Measurements from ENCODE around the gene CFAP65.

Gene CFAP65

GRCh38 chr2:219003267-219003634 is 38.1 kb downstream of the CFAP65 start:
- Histone ChIP-seq H3K4me1 (ENCODE audit: control insufficient read depth, insufficient read depth, low read length, poor library complexity, severe bottlenecking) (peaks cover 14% of the 10 kb centered on the region), H3K4me3 (ENCODE audit: extremely low read depth, insufficient read depth, low read length, poor library complexity, severe bottlenecking) (peak overlapping the region; percentile 16), H3K36me3 (ENCODE audit: control insufficient read depth, insufficient read depth, low read length) (no peaks in the 10 kb centered on the region), H3K9me3 (ENCODE audit: control insufficient read depth, low read length) (no peaks in the 10 kb centered on the region), H3K27ac (ENCODE audit: low read depth, low read length, severe bottlenecking) (no peak overlapping the region)
- 12 to 48% methylated on average over 2 to 18 of the region's 20 CpGs for WGBS, 2 experiments (ENCODE audit: insufficient coverage in 2 of 2)

- Histone ChIP-seq H3K4me1 (ENCODE audit: control insufficient read depth, insufficient read depth, low read length, poor library complexity, severe bottlenecking) (peaks cover 14% of the 10 kb centered on the region), H3K36me3 (ENCODE audit: control insufficient read depth, insufficient read depth, low read length) (no peaks in the 10 kb centered on the region), H3K27ac (ENCODE audit: low read depth, low read length, severe bottlenecking) (no peak overlapping the region), H3K4me3 (ENCODE audit: extremely low read depth, insufficient read depth, low read length, poor library complexity, severe bottlenecking) (peak overlapping the region; percentile 16), H3K9me3 (ENCODE audit: control insufficient read depth, low read length) (no peaks in the 10 kb centered on the region)
- 2% methylated on average over 48 to 62 of the region's 72 CpGs for WGBS, 2 experiments (ENCODE audit: insufficient coverage in 2 of 2)
Measured at GRCh38 chr2:219002395-219003266, 38.7 kb downstream of the CFAP65 start.

- H3K36me3 ChIP-seq (ENCODE audit: control insufficient read depth, insufficient read depth, low read length): no peaks in the 10 kb centered on the region
- 2 to 3% methylated on average over 54 to 60 of the region's 70 CpGs for WGBS, 2 experiments (ENCODE audit: insufficient coverage in 2 of 2)
- H3K4me3 ChIP-seq (ENCODE audit: extremely low read depth, insufficient read depth, low read length, poor library complexity, severe bottlenecking): no peak overlapping the region
- no peak overlapping the region for H3K27ac ChIP-seq (ENCODE audit: low read depth, low read length, severe bottlenecking)
- H3K4me1 ChIP-seq (ENCODE audit: control insufficient read depth, insufficient read depth, low read length, poor library complexity, severe bottlenecking): peaks cover 14% of the 10 kb centered on the region
- no peaks in the 10 kb centered on the region for H3K9me3 ChIP-seq (ENCODE audit: control insufficient read depth, low read length)
Measured at GRCh38 chr2:219001577-219002394, 39.5 kb downstream of the CFAP65 start.

DNA sequence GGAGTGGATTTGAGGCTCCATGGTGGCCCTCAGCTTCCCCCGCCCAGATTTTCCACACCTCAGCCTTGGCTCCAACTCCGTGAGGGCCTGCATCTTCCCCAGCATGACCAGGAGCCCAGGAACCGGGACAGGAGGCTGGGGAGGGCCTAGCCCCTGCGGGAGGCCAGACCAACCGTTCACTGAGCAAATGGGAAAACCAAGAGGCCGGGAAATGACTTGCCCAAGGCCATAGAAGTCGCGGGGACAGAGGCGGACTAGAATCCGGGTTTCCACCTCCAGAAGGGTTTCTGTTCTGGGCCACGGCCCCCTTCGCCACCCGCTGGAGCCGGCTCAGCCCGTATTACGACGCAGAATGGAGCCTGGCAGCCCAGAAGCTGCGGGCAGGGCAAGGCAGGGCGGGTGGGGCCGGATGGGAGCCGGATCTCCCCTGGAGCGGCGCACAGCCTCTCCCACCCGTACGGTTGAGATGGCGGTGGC is 40.2 kb downstream of the CFAP65 start:
- no peaks in the 10 kb centered on the region for H3K36me3 ChIP-seq (ENCODE audit: control insufficient read depth, insufficient read depth, low read length)
- no peak overlapping the region for H3K4me3 ChIP-seq (ENCODE audit: extremely low read depth, insufficient read depth, low read length, poor library complexity, severe bottlenecking)
- peaks cover 14% of the 10 kb centered on the region for H3K4me1 ChIP-seq (ENCODE audit: control insufficient read depth, insufficient read depth, low read length, poor library complexity, severe bottlenecking)
- no peak overlapping the region for H3K27ac ChIP-seq (ENCODE audit: low read depth, low read length, severe bottlenecking)
- WGBS, 2 experiments (ENCODE audit: insufficient coverage in 2 of 2): 6% methylated on average over 21 to 24 of the region's 26 CpGs
- H3K9me3 ChIP-seq (ENCODE audit: control insufficient read depth, low read length): no peaks in the 10 kb centered on the region

- Histone ChIP-seq H3K36me3 (ENCODE audit: control insufficient read depth, insufficient read depth, low read length) (no peaks in the 10 kb centered on the region), H3K27ac (ENCODE audit: low read depth, low read length, severe bottlenecking) (no peak overlapping the region), H3K9me3 (ENCODE audit: control insufficient read depth, low read length) (no peaks in the 10 kb centered on the region), H3K4me3 (ENCODE audit: extremely low read depth, insufficient read depth, low read length, poor library complexity, severe bottlenecking) (no peak overlapping the region), H3K4me1 (ENCODE audit: control insufficient read depth, insufficient read depth, low read length, poor library complexity, severe bottlenecking) (peaks cover 14% of the 10 kb centered on the region)
- 0 to 7% methylated on average over 1 to 3 of the region's 8 CpGs for WGBS, 2 experiments (ENCODE audit: insufficient coverage in 2 of 2)
Measured at GRCh38 chr2:219000569-219000960, 40.8 kb downstream of the CFAP65 start.

DNA sequence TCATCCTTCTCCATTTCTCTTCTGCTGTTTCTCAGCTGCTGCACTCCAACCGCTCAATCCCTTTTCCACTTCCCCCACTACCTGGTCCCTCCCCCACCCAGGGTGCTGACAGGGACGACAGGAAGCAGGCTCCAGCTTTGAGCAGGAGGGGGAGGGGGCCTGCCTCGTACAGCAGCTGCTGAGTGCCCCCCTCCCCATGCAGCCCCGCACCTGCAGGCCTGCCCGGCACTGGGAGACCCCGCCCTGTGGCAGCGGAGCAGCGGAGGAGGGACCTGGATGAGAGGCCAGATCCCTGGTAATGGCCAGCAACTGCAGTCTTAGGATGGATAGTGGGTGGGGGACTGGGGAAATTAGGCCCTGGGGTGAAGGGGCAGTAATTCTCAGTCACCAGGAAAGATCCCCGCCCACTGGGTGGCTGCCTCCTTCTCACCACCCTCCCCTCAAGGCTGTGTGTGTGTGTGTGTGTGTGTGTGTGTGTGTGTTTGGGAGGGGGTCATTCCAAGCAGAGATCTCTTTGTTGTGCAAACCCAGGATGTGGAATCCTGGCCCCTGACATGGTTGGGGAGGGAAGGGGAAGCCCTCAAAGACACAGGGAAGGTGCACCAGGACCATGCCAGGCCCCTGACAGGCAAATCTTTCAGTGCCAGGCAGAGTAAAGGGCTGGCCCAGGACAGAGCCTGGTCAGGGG is 41.3 kb downstream of the CFAP65 start:
- no peak overlapping the region for H3K27ac ChIP-seq (ENCODE audit: low read depth, low read length, severe bottlenecking)
- peaks cover 14% of the 10 kb centered on the region for H3K4me1 ChIP-seq (ENCODE audit: control insufficient read depth, insufficient read depth, low read length, poor library complexity, severe bottlenecking)
- no peaks in the 10 kb centered on the region for H3K36me3 ChIP-seq (ENCODE audit: control insufficient read depth, insufficient read depth, low read length)
- no peaks in the 10 kb centered on the region for H3K9me3 ChIP-seq (ENCODE audit: control insufficient read depth, low read length)
- WGBS, 2 experiments (ENCODE audit: insufficient coverage in 2 of 2): 0% methylated on average over 1 of the region's 9 CpGs
- H3K4me3 ChIP-seq (ENCODE audit: extremely low read depth, insufficient read depth, low read length, poor library complexity, severe bottlenecking): no peak overlapping the region

DNA sequence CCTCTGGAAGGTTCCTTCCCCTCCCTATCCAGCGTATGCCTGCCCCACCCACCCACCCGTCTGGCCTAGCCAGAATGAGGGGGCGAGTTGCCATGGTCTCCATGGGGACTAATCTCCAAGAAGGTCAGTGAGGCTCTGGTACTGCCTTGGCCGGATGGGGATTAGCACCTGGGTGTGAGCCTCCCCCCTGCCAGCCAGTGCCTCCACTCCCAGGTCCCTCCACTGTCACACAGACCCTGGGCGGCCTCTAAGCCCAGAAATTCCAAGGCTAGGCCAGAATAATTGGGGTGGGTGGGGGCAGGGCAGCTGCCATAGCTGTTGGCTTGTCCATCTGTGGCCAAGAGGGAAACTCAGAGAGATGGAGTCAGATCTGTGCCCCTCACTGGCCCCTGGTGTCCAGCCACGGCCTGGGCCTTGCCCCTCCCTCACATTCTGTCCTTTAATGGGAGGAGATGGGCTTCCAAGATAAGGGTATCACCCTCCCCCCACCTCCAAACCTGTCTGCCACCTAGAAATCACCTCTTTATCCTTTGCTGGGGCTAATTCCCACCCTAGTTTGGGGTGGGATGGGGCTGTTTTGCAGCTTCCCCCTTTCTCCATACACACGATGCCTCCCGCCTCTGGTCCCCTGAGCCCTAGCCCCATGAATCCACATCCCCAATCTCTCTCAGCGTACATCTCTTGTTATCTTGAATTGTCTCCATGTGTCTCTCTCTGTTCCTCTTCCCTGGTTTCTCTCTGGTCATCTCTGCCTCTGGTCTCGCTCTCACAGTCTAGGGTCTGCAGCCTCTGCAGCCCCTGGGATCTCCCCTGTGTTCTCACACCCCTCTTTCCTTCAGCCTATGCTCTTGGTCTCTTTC is 42.1 kb downstream of the CFAP65 start:
- no peak overlapping the region for H3K27ac ChIP-seq (ENCODE audit: low read depth, low read length, severe bottlenecking)
- no peaks in the 10 kb centered on the region for H3K9me3 ChIP-seq (ENCODE audit: control insufficient read depth, low read length)
- WGBS, 2 experiments (ENCODE audit: insufficient coverage in 2 of 2): 15 to 37% methylated on average over 4 to 6 of the region's 10 CpGs
- H3K36me3 ChIP-seq (ENCODE audit: control insufficient read depth, insufficient read depth, low read length): no peaks in the 10 kb centered on the region
- H3K4me1 ChIP-seq (ENCODE audit: control insufficient read depth, insufficient read depth, low read length, poor library complexity, severe bottlenecking): peaks cover 14% of the 10 kb centered on the region
- no peak overlapping the region for H3K4me3 ChIP-seq (ENCODE audit: extremely low read depth, insufficient read depth, low read length, poor library complexity, severe bottlenecking)

DNA sequence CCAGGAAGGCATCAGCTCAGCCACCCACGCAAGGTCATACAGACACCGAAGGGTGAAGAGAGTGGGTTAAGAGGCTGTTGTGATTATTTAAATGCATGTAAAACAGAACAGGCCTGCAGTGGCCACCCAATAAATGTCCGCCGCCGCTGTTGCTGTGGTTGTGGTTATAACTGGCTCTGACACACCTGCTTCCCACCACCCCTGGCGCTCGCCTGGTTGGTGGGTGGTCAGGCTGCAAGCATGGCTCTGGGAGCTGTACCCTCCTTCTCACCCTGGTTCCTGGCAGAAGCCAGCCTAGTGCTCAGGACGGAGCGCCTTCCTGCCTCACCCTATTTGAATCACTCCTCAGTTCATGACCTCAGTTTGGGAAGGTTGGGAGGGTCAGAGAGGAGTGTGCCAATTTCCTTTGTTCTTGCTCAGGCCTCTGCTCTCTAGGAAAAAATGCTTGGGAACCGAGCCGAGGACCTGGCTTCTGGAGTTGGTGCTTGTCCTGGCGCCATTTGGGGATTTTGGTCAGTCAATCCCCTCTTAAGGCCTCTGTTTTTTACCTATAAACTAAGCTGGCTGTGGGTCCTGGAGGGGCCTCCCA is 42.8 kb downstream of the CFAP65 start:
- H3K4me1 ChIP-seq (ENCODE audit: control insufficient read depth, insufficient read depth, low read length, poor library complexity, severe bottlenecking): peaks cover 17% of the 10 kb centered on the region
- no peak overlapping the region for H3K27ac ChIP-seq (ENCODE audit: low read depth, low read length, severe bottlenecking)
- H3K9me3 ChIP-seq (ENCODE audit: control insufficient read depth, low read length): no peaks in the 10 kb centered on the region
- 74 to 80% methylated on average over 4 to 6 of the region's 12 CpGs for WGBS, 2 experiments (ENCODE audit: insufficient coverage in 2 of 2)
- H3K36me3 ChIP-seq (ENCODE audit: control insufficient read depth, insufficient read depth, low read length): no peaks in the 10 kb centered on the region
- H3K4me3 ChIP-seq (ENCODE audit: extremely low read depth, insufficient read depth, low read length, poor library complexity, severe bottlenecking): no peak overlapping the region

DNA sequence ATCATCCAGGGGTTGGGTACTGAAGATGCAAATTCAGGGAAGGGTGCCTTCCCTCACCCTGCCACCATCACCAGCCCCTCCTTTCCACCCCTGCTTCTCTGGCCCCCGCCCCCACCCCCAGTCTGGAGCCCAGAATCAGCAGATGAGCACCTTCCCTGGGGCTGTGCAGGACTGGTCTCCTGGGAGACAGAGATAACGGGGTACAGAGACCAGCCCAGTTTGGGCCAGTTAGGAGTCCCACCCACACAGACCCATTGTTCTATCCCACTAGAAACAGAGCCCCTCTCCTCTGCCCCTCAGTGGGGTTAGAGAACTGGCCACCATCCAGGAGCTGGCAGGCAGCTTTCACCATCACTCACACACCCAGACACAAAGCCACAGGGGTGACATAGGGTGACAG is 43.6 kb downstream of the CFAP65 start:
- no peak overlapping the region for H3K27ac ChIP-seq (ENCODE audit: low read depth, low read length, severe bottlenecking)
- H3K36me3 ChIP-seq (ENCODE audit: control insufficient read depth, insufficient read depth, low read length): no peaks in the 10 kb centered on the region
- no peak overlapping the region for H3K4me3 ChIP-seq (ENCODE audit: extremely low read depth, insufficient read depth, low read length, poor library complexity, severe bottlenecking)
- H3K4me1 ChIP-seq (ENCODE audit: control insufficient read depth, insufficient read depth, low read length, poor library complexity, severe bottlenecking): peaks cover 17% of the 10 kb centered on the region
- H3K9me3 ChIP-seq (ENCODE audit: control insufficient read depth, low read length): no peaks in the 10 kb centered on the region
- no CpG with 5 or more reads among the region's 2 CpGs for WGBS, 2 experiments (ENCODE audit: insufficient coverage in 2 of 2)
